ENCODE measurements around the gene LRCH4. TPM values are rescaled to one million over a fixed set of nuclear protein-coding genes. Genes with fewer than 3 reads are reported as not detected.

LRCH4 gene
- total and polyA plus RNA-seq, 9 of the 15 experiments (the other 6 are each of a cell fraction or from before 2014, with no cell fraction given), result 0.06 to 63.3 (median 15.0) TPM

DNA sequence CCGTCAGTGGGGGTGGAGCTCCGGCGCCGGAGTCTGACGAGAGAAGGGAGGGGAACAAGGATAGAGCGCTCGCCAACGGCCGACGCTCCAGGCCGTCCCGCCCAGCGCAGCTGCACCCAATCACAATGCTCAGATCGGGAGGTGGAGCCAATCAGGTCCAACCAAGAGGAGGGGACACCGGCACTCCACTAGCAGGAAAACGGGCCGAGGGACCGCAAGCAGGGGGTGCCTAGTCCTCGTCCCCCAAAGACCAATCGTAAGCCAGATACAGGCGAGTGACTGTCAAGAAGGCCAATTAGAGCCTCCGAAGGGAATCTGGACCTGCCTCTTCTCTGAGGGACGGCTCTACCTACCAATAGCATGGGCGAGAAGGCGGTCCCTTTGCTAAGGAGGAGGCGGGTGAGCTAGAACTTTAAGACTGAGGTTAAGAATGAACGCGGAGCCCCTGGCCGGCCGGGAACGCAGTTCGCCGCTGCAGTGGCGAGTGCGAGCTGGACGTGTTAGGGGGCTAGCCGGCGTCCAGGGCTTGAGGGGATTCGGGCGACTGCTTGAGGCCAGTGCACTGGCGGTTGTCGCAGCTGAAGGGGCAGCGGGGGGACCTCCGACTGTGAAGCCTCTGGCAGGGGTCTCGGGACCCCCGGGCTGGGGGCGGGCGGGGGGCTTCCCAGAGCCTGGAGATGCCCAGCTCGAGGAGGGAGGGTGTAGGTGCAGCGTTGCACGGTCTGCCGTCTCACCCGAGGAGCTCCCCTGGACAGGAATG is 517 bp upstream of the LRCH4 start, which contains the start of gene FBXO24 (continued):
- TF ChIP-seq SAFB (IDR thresholded peaks at IDR 0.05; ENCODE audit: borderline replicate concordance, low read depth, low read length), result no peak
- TF ChIP-seq, protein P1, sequence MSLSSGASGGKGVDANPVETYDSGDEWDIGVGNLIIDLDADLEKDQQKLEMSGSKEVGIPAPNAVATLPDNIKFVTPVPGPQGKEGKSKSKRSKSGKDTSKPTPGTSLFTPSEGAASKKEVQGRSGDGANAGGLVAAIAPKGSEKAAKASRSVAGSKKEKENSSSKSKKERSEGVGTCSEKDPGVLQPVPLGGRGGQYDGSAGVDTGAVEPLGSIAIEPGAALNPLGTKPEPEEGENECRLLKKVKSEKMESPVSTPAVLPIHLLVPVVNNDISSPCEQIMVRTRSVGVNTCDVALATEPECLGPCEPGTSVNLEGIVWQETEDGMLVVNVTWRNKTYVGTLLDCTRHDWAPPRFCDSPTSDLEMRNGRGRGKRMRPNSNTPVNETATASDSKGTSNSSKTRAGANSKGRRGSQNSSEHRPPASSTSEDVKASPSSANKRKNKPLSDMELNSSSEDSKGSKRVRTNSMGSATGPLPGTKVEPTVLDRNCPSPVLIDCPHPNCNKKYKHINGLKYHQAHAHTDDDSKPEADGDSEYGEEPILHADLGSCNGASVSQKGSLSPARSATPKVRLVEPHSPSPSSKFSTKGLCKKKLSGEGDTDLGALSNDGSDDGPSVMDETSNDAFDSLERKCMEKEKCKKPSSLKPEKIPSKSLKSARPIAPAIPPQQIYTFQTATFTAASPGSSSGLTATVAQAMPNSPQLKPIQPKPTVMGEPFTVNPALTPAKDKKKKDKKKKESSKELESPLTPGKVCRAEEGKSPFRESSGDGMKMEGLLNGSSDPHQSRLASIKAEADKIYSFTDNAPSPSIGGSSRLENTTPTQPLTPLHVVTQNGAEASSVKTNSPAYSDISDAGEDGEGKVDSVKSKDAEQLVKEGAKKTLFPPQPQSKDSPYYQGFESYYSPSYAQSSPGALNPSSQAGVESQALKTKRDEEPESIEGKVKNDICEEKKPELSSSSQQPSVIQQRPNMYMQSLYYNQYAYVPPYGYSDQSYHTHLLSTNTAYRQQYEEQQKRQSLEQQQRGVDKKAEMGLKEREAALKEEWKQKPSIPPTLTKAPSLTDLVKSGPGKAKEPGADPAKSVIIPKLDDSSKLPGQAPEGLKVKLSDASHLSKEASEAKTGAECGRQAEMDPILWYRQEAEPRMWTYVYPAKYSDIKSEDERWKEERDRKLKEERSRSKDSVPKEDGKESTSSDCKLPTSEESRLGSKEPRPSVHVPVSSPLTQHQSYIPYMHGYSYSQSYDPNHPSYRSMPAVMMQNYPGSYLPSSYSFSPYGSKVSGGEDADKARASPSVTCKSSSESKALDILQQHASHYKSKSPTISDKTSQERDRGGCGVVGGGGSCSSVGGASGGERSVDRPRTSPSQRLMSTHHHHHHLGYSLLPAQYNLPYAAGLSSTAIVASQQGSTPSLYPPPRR (CRISPR knock-in tag; IDR thresholded peaks at IDR 0.05; ENCODE audit: borderline replicate concordance), result no peak
- TF ChIP-seq BRCA1 (IDR thresholded peaks at IDR 0.05), result no peak
- no peak for TF ChIP-seq BRCA1 (CRISPR knock-in tag; IDR thresholded peaks at IDR 0.05)
- TF ChIP-seq NFRKB (IDR thresholded peaks at IDR 0.05; ENCODE audit: low read depth), result peak; percentile 18; the same call in 1 of the 2 replicates
- peak; percentile 92; the same call in 1 of the 2 replicates for TF ChIP-seq FOXM1 (IDR thresholded peaks at IDR 0.05; ENCODE audit: low read depth)
- peak; percentile 38 for TF ChIP-seq FOXM1 (CRISPR knock-in tag; IDR thresholded peaks at IDR 0.05; ENCODE audit: low read depth)
- TF ChIP-seq XRCC5 (IDR thresholded peaks at IDR 0.05; ENCODE audit: low read depth, low read length), result no peak; the same call in 1 of the 2 replicates
- TF ChIP-seq ZSCAN29 (IDR thresholded peaks at IDR 0.05), result no peak
- peak; percentile 98 for TF ChIP-seq ATF7 (IDR thresholded peaks at IDR 0.05)
- TF ChIP-seq, protein P2, sequence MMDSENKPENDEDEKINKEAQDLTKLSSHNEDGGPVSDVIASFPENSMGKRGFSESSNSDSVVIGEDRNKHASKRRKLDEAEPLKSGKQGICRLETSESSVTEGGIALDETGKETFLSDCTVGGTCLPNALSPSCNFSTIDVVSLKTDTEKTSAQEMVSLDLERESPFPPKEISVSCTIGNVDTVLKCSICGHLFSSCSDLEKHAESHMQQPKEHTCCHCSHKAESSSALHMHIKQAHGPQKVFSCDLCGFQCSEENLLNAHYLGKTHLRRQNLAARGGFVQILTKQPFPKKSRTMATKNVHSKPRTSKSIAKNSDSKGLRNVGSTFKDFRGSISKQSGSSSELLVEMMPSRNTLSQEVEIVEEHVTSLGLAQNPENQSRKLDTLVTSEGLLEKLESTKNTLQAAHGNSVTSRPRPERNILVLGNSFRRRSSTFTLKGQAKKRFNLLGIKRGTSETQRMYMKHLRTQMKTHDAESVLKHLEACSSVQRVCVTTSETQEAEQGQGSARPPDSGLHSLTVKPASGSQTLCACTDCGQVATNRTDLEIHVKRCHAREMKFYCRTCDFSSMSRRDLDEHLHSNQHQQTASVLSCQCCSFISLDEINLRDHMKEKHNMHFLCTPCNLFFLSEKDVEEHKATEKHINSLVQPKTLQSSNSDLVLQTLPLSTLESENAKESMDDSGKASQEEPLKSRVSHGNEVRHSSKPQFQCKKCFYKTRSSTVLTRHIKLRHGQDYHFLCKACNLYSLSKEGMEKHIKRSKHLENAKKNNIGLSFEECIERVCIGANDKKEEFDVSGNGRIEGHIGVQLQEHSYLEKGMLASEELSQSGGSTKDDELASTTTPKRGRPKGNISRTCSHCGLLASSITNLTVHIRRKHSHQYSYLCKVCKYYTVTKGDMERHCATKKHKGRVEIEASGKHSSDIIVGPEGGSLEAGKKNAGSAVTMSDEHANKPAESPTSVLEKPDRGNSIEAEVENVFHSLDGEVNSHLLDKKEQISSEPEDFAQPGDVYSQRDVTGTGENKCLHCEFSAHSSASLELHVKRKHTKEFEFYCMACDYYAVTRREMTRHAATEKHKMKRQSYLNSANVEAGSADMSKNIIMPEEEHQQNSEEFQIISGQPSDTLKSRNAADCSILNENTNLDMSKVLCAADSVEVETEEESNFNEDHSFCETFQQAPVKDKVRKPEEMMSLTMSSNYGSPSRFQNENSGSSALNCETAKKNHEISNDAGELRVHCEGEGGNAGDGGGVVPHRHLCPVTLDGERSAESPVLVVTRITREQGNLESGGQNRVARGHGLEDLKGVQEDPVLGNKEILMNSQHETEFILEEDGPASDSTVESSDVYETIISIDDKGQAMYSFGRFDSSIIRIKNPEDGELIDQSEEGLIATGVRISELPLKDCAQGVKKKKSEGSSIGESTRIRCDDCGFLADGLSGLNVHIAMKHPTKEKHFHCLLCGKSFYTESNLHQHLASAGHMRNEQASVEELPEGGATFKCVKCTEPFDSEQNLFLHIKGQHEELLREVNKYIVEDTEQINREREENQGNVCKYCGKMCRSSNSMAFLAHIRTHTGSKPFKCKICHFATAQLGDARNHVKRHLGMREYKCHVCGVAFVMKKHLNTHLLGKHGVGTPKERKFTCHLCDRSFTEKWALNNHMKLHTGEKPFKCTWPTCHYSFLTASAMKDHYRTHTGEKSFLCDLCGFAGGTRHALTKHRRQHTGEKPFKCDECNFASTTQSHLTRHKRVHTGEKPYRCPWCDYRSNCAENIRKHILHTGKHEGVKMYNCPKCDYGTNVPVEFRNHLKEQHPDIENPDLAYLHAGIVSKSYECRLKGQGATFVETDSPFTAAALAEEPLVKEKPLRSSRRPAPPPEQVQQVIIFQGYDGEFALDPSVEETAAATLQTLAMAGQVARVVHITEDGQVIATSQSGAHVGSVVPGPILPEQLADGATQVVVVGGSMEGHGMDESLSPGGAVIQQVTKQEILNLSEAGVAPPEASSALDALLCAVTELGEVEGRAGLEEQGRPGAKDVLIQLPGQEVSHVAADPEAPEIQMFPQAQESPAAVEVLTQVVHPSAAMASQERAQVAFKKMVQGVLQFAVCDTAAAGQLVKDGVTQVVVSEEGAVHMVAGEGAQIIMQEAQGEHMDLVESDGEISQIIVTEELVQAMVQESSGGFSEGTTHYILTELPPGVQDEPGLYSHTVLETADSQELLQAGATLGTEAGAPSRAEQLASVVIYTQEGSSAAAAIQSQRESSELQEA (IDR thresholded peaks at IDR 0.05; ENCODE audit: low read depth), result no peak
- TF ChIP-seq PTRF (tag; IDR thresholded peaks at IDR 0.05), result no peak
- no peak for TF ChIP-seq CSDE1 (IDR thresholded peaks at IDR 0.05)

Measured in K562 (cell line).